Esophagus mucosa (tissue), 1 donor: ENCODE data around the gene LCN15. TPM values are rescaled to one million over a fixed set of nuclear protein-coding genes. Genes with fewer than 3 reads are reported as not detected.
"Not testable (repeated sequence)": the region's sequence is repeated elsewhere in the genome, so short reads cannot be mapped to it uniquely, and the experiment has no call there.

Experiments
- ATAC-seq: fragments of 200-7000 bp; cut with Tn5 transposase; one replicate; pipeline ENCODE4 v1.9.1; 2020
- total RNA-seq: library from RNA; stranded (reverse); gene quantifications from one replicate; pipeline ENCODE4 v1.2.4, GENCODE V29; 2023
- donor health status: DM: yes; HTN: yes; CAD: no.

The LCN15 gene
- total RNA-seq, 1 donor from 2014 or later = not detected

GRCh38 chr9:136722093-136722968 is 42.0 kb downstream of the LCN15 start:
- no peak for ATAC-seq

GRCh38 chr9:136721339-136722092 is 42.8 kb downstream of the LCN15 start:
- peak; percentile 67 for ATAC-seq

GRCh38 chr9:136720898-136721338 is 43.4 kb downstream of the LCN15 start:
- ATAC-seq = peak; percentile 0

GRCh38 chr9:136720251-136720897 is 43.9 kb downstream of the LCN15 start:
- no peak for ATAC-seq

- ATAC-seq = peak; percentile 3
These were observed 45.0 kb downstream of the LCN15 start for GRCh38 chr9:136719195-136719880.

GRCh38 chr9:136718345-136719194 is 45.7 kb downstream of the LCN15 start:
- no peak for ATAC-seq

GRCh38 chr9:136717399-136717798 is 46.9 kb downstream of the LCN15 start:
- no peak for ATAC-seq

GRCh38 chr9:136714893-136715274 is 49.4 kb downstream of the LCN15 start:
- ATAC-seq = no peak

- peak; percentile 21 for ATAC-seq
These were observed 50.0 kb downstream of the LCN15 start for GRCh38 chr9:136714096-136714892.

GRCh38 chr9:136713550-136713949 is 50.8 kb downstream of the LCN15 start:
- ATAC-seq = no peak

GRCh38 chr9:136712690-136713544 is 51.4 kb downstream of the LCN15 start:
- ATAC-seq = no peak

GRCh38 chr9:136711751-136712689 is 52.3 kb downstream of the LCN15 start, which contains the start of gene DIPK1B:
Gene DIPK1B (plus strand): TSS chr9:136712572. CDS start chr9:136712666, 94 bp downstream.
- ATAC-seq = peak; percentile 13

- not testable (repeated sequence) for ATAC-seq
These were observed 53.1 kb downstream of the LCN15 start for GRCh38 chr9:136711219-136711648.

- no peak for ATAC-seq
These were observed 53.8 kb downstream of the LCN15 start for GRCh38 chr9:136710543-136710942.
